Peyer's patch (tissue), 4 donors: Measurements from ENCODE around the gene PHF8. TPM values are rescaled to one million over a fixed set of nuclear protein-coding genes. Genes with fewer than 3 reads are reported as not detected.

ENCODE experiments used
- DNase-seq, 3 donors: peaks; one replicate each; pipeline ENCODE4 v3.0.0-alpha.2; 2017 to 2019
- H3K27ac ChIP-seq, 4 donors: fragments of 200-600 bp; sonication (generic); one replicate each; pipeline ENCODE4 v1.5.1; 2016 to 2019
- H3K27me3 ChIP-seq, 2 donors: fragments of 200-600 bp; sonication (generic); one replicate each; pipeline ENCODE4 v1.5.1; 2019
- H3K36me3 ChIP-seq, 3 donors: fragments of 200-600 bp; sonication (generic); one replicate each; pipeline ENCODE4 v1.5.1; 2016 to 2019
- H3K4me1 ChIP-seq, 4 donors: fragments of 200-600 bp; sonication (generic); one replicate each; pipeline ENCODE4 v1.5.1; 2016 to 2019
- H3K4me3 ChIP-seq, 4 donors: fragments of 200-600 bp; sonication (generic); 1 replicate in 3 of 4; 2 replicates in 1 of 4; pipeline ENCODE4 v1.5.1; 2016 to 2019; ENCODE audit warnings: mild to moderate bottlenecking in 1 of 4
- H3K9me3 ChIP-seq, 4 donors: fragments of 200-600 bp; sonication (generic); one replicate each; pipeline ENCODE4 v1.5.1; 2016 to 2019; ENCODE audit warnings: mild to moderate bottlenecking in 1 of 4
- CTCF ChIP-seq, 6 experiments: fragments of 450-650 bp in 4 of 6; fragments of 200-600 bp in 2 of 6; sonication (generic) in 1 of 6; IDR thresholded peaks; one replicate each; pipeline ENCODE4 v1.5.1; 2017 to 2019; ENCODE audit warnings: antibody characterized with exemption in 6 of 6, mild to moderate bottlenecking in 3 of 6, moderate library complexity in 1 of 6
- POLR2A ChIP-seq, 2 donors: fragments of 450-650 bp; IDR thresholded peaks; one replicate each; pipeline ENCODE4 v1.5.1; 2017; ENCODE audit warnings: antibody characterized with exemption in 2 of 2, mild to moderate bottlenecking in 2 of 2, moderate library complexity in 2 of 2
- total RNA-seq, 4 donors: library from RNA; depleted of rRNA; stranded (reverse); fragments of >200 nt; gene quantifications; one replicate each; pipeline ENCODE4 v1.1.0, GENCODE V29; 2016

The PHF8 gene
- total RNA-seq, 4 donors from 2014 or later = 52.5 to 188 (median 78.9) TPM

GRCh38 chrX:54024350-54024749 is 19.9 kb downstream of the PHF8 start:
- Histone ChIP-seq H3K27me3 (no peaks in the 10 kb centered on the region), H3K4me3 (no peak overlapping the region), H3K9me3 (no peaks in the 10 kb centered on the region), H3K36me3 (peaks cover 0 to 14% (median 0%) of the 10 kb centered on the region in 3 donors), H3K4me1 (no peaks in the 10 kb centered on the region), H3K27ac (no peak overlapping the region)
- no peak for DNase-seq
- TF ChIP-seq CTCF (IDR thresholded peaks at IDR 0.05) (no peak), POLR2A (IDR thresholded peaks at IDR 0.05) (no peak)

- no peak overlapping the region for H3K4me3 ChIP-seq
- no peaks in the 10 kb centered on the region for H3K27me3 ChIP-seq
- no peaks in the 10 kb centered on the region for H3K9me3 ChIP-seq
- H3K36me3 ChIP-seq = peaks cover 0 to 30% (median 0%) of the 10 kb centered on the region in 3 donors
- DNase-seq = no peak
- no peaks in the 10 kb centered on the region for H3K4me1 ChIP-seq
- no peak for TF ChIP-seq CTCF (IDR thresholded peaks at IDR 0.05)
- H3K27ac ChIP-seq = no peak overlapping the region
Measured at GRCh38 chrX:54012830-54013500, 31.3 kb downstream of the PHF8 start.

- no peak for DNase-seq
- H3K9me3 ChIP-seq = no peaks in the 10 kb centered on the region
- no peak overlapping the region for H3K27ac ChIP-seq
- H3K27me3 ChIP-seq = no peaks in the 10 kb centered on the region
- peaks cover 0 to 6% (median 0%) of the 10 kb centered on the region in 3 donors for H3K36me3 ChIP-seq
- H3K4me1 ChIP-seq = no peaks in the 10 kb centered on the region
- H3K4me3 ChIP-seq = no peak overlapping the region
- TF ChIP-seq CTCF (IDR thresholded peaks at IDR 0.05) = no peak
- no peak for TF ChIP-seq POLR2A (IDR thresholded peaks at IDR 0.05)
Measured at GRCh38 chrX:54007682-54008081, 36.6 kb downstream of the PHF8 start.

GRCh38 chrX:53997724-53998123 is 46.5 kb downstream of the PHF8 start:
- peaks cover 0 to 59% (median 0%) of the 10 kb centered on the region in 3 donors for H3K36me3 ChIP-seq
- H3K27me3 ChIP-seq = no peaks in the 10 kb centered on the region
- no peak overlapping the region for H3K4me3 ChIP-seq
- H3K4me1 ChIP-seq = no peaks in the 10 kb centered on the region
- no peaks in the 10 kb centered on the region for H3K9me3 ChIP-seq
- TF ChIP-seq POLR2A (IDR thresholded peaks at IDR 0.05) (no peak), CTCF (IDR thresholded peaks at IDR 0.05) (no peak)
- no peak overlapping the region for H3K27ac ChIP-seq
- no peak for DNase-seq

- no peak overlapping the region for H3K27ac ChIP-seq
- TF ChIP-seq CTCF (IDR thresholded peaks at IDR 0.05) (no peak), POLR2A (IDR thresholded peaks at IDR 0.05) (no peak)
- no peaks in the 10 kb centered on the region for H3K4me1 ChIP-seq
Measured at GRCh38 chrX:53992589-53992988, 51.7 kb downstream of the PHF8 start.

More at GRCh38 chrX:53992589-53992988, 51.7 kb downstream of the PHF8 start:
- peaks cover 0 to 36% (median 0%) of the 10 kb centered on the region in 3 donors for H3K36me3 ChIP-seq
- H3K9me3 ChIP-seq = no peaks in the 10 kb centered on the region
- H3K4me3 ChIP-seq = no peak overlapping the region
- H3K27me3 ChIP-seq = no peaks in the 10 kb centered on the region
- DNase-seq = no peak
